ENCODE results near the gene SFI1.

The SFI1 gene

GRCh38 chr22:31526270-31526669 is 29.9 kb downstream of the SFI1 start:
- TF ChIP-seq CTCF (IDR thresholded peaks at IDR 0.05): no peak

GRCh38 chr22:31530823-31531195 is 34.5 kb downstream of the SFI1 start:
- no peak for TF ChIP-seq CTCF (IDR thresholded peaks at IDR 0.05)

GRCh38 chr22:31532060-31532459 is 35.7 kb downstream of the SFI1 start:
- no peak for TF ChIP-seq CTCF (IDR thresholded peaks at IDR 0.05)

GRCh38 chr22:31533374-31533773 is 37.0 kb downstream of the SFI1 start:
- no peak for TF ChIP-seq CTCF (IDR thresholded peaks at IDR 0.05)

- TF ChIP-seq CTCF (IDR thresholded peaks at IDR 0.05): no peak
Observed at GRCh38 chr22:31537019-31537535, 40.7 kb downstream of the SFI1 start.

- TF ChIP-seq CTCF (IDR thresholded peaks at IDR 0.05): no peak
Observed at GRCh38 chr22:31538815-31539214, 42.5 kb downstream of the SFI1 start.

- TF ChIP-seq CTCF (IDR thresholded peaks at IDR 0.05): no peak
Observed at GRCh38 chr22:31540966-31541365, 44.6 kb downstream of the SFI1 start.

All from LNCAP (cell line).